MCF 10A (cell line): ENCODE data around the gene PPP1R1B. TPM values are rescaled to one million over a fixed set of nuclear protein-coding genes. Genes with fewer than 3 reads are reported as not detected.
A peak's percentile ranks its signal among the peaks of the same experiment; 100 is the strongest.

Experiments used
- BruUV-seq: library from RNA; stranded (reverse); fragments of 400-500 nt; replicated peaks from 2 replicates; lab custom pipeline; 2021; lab: Mats Ljungman, UMichigan
- CTCF ChIA-PET: fragments of 300-600 bp; sonication (Branson Sonifier 250); formaldehyde crosslinking; extraction: SDS; loops from one replicate; lab custom pipeline; 2021; ENCODE audit warnings: antibody characterized with exemption, inconsistent platforms; lab: Yijun Ruan, JAX
- POLR2A ChIA-PET: fragments of 300-600, 350-650 bp; sonication (Branson Sonifier 250); formaldehyde crosslinking; extraction: SDS; loops from one replicate; lab custom pipeline; 2020; ENCODE audit warnings: antibody characterized with exemption, inconsistent platforms; lab: Yijun Ruan, JAX
- DNase-seq: peaks from one replicate; pipeline ENCODE4 v3.0.0-alpha.2; 2018; ENCODE audit not compliant: unreplicated experiment
- H3K27ac Mint-ChIP-seq: one replicate; pipeline ENCODE4 v1.8.0; 2022; ENCODE audit warnings: mild to moderate bottlenecking, low read depth, mixed read lengths; ENCODE audit not compliant: unreplicated experiment
- H3K27me3 Mint-ChIP-seq: one replicate; pipeline ENCODE4 v1.8.0; 2022; ENCODE audit warnings: mixed read lengths; ENCODE audit not compliant: insufficient read depth, unreplicated experiment
- H3K36me3 Mint-ChIP-seq: one replicate; pipeline ENCODE4 v1.8.0; 2022; ENCODE audit warnings: mild to moderate bottlenecking, moderate library complexity, mixed read lengths; ENCODE audit not compliant: insufficient read depth, unreplicated experiment
- H3K4me1 Mint-ChIP-seq: one replicate; pipeline ENCODE4 v1.8.0; 2022; ENCODE audit warnings: mixed read lengths; ENCODE audit not compliant: insufficient read depth, unreplicated experiment
- H3K4me3 Mint-ChIP-seq: one replicate; pipeline ENCODE4 v1.8.0; 2022; ENCODE audit warnings: mild to moderate bottlenecking, moderate library complexity, mixed read lengths; ENCODE audit not compliant: unreplicated experiment
- H3K9me3 Mint-ChIP-seq: one replicate; pipeline ENCODE4 v1.8.0; 2022; ENCODE audit warnings: mixed read lengths; ENCODE audit not compliant: unreplicated experiment
- CTCF ChIP-seq: fragments of 200-600 bp; IDR thresholded peaks from one replicate; pipeline ENCODE4 v1.8.0; 2022; ENCODE audit warnings: antibody characterized with exemption, mild to moderate bottlenecking; ENCODE audit not compliant: unreplicated experiment
- intact Hi-C: fragments of 100-400 bp; cut with micrococcal nuclease; formaldehyde crosslinking; loops from 2 replicates; pipeline ENCODE4 v1.14.1; 2022
- total RNA-seq: library from RNA; stranded (reverse); gene quantifications from 2 replicates; pipeline ENCODE4 v1.2.3, GENCODE V29; 2022

The PPP1R1B gene
- total RNA-seq, 1 experiment from 2014 or later = not detected

- Mint-ChIP-seq H3K4me1 (peaks cover 16% of the 10 kb centered on the region), H3K27ac (no peak within 1 kb of the TSS), H3K36me3 (peaks cover 13% of the 10 kb centered on the region), H3K27me3 (peaks cover 41% of the 10 kb centered on the region), H3K4me3 (peak within 1 kb of the TSS; percentile 7), H3K9me3 (no peaks in the 10 kb centered on the region)
- peak; percentile 44 for TF ChIP-seq CTCF
- BruUV-seq = no TSS peak
- CTCF ChIA-PET = interaction anchor here (0.8 to 1.1 kb wide), 4 partner anchors 14 to 162 kb away, joined by 3 to 9 read pairs (median 4); no protein-coding TSS in a partner anchor
- peak; percentile 36 for DNase-seq
- POLR2A ChIA-PET = interaction anchor here (0.7 to 1.0 kb wide), 3 partner anchors 20 to 123 kb away, joined by 3 to 4 read pairs (median 3); partner anchors contain the start of gene PGAP3
- intact Hi-C loops = no loop called here
These were observed 41.5 kb downstream of the PPP1R1B start, which contains the start of gene PNMT for GRCh38 chr17:39667945-39668924. Gene PNMT, plus strand, starts transcription at chr17:39668453. Its CDS starts 23 bp downstream, at chr17:39668476.

- Mint-ChIP-seq H3K4me1 (peaks cover 12% of the 10 kb centered on the region), H3K4me3 (no peak overlapping the region), H3K9me3 (no peaks in the 10 kb centered on the region), H3K36me3 (peaks cover 13% of the 10 kb centered on the region), H3K27me3 (peaks cover 41% of the 10 kb centered on the region), H3K27ac (no peak overlapping the region)
- CTCF ChIA-PET = interaction anchor here (0.6 to 1.0 kb wide), 2 partner anchors 92 to 259 kb away, joined by 3 read pairs; no protein-coding TSS in a partner anchor
- POLR2A ChIA-PET = interaction anchor here (0.6 to 1.1 kb wide), 4 partner anchors 10 to 33 kb away, joined by 3 to 5 read pairs (median 4); partner anchors contain the start of genes ERBB2 and PGAP3
- TF ChIP-seq CTCF = no peak
- no TSS peak for BruUV-seq
- no peak for DNase-seq
- intact Hi-C loops = no loop called here
These were observed 43.4 kb downstream of the PPP1R1B start for GRCh38 chr17:39669897-39670735.

- no TSS peak for BruUV-seq
- ChIA-PET CTCF (interaction anchor here (0.6 to 1.1 kb wide), 5 partner anchors 46 to 224 kb away, joined by 3 to 8 read pairs (median 3); no protein-coding TSS in a partner anchor), POLR2A (interaction anchor here (0.6 to 1.3 kb wide), 4 partner anchors 11 to 33 kb away, joined by 3 to 5 read pairs (median 4); partner anchors contain the start of gene ERBB2)
- Mint-ChIP-seq H3K4me1 (peaks cover 12% of the 10 kb centered on the region), H3K27me3 (peaks cover 40% of the 10 kb centered on the region), H3K4me3 (no peak overlapping the region), H3K36me3 (peaks cover 13% of the 10 kb centered on the region), H3K27ac (no peak overlapping the region), H3K9me3 (no peaks in the 10 kb centered on the region)
- no peak for TF ChIP-seq CTCF
- DNase-seq = no peak
- intact Hi-C loops = no loop called here
These were observed 44.0 kb downstream of the PPP1R1B start for GRCh38 chr17:39670746-39671145.
